ENCODE measurements around the gene PIAS4. TPM values are rescaled to one million over a fixed set of nuclear protein-coding genes. Genes with fewer than 3 reads are reported as not detected.
A peak's percentile ranks its signal among the peaks of the same experiment; 100 is the strongest.
"Not testable (repeated sequence)": the region's sequence is repeated elsewhere in the genome, so short reads cannot be mapped to it uniquely, and the experiment has no call there.

Gene PIAS4
- total RNA-seq, 1 experiment from 2014 or later, result 32.8 TPM

DNA sequence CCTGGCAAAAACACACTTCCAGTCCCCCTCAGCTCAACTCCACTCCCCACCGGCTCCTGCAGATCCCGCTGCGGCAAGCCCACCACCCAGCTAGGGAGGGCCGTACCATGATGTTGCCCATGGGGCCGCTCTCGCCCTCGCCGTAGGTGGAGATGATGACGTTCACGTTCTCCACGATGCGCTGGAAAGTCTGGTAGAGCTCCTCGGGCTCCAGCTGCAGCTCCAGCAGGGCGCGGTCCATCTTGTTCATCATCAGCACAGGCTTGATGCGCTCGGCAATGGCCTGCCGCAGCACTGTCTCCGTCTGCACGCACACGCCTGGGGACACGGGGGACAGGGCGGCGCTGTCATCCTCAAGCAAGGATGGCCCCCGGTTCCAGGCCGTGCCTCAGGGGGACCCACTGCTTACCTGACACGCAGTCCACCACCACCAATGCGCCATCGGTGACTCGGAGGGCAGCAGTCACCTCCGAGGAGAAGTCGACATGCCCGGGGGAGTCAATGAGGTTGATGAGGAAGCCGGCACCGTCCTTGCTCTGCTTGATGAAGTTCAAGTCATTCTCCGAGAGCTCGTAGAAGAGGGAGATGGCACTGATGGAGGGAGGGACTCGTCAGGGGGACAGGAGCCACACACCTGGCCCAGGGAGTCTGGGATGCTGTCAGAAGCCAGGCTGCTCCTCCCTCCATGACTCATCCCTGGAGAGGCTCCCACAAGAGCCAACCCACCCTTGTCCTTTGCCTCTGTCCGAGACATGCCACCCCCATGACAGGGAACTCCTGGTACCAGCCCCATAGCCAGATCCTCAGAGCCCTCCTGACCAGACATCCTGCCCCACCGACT, 24.6 kb upstream of the PIAS4 start:
- Histone ChIP-seq H3K27ac (no peak overlapping the region), H3K4me3 (no peak overlapping the region), H3K36me3 (peaks cover 70% of the 10 kb centered on the region), H3K4me1 (peaks cover 15% of the 10 kb centered on the region), H3K27me3 (no peaks in the 10 kb centered on the region), H3K9me3 (replicated peaks) (no peaks in the 10 kb centered on the region)
- peak in 1 of 2 experiments; percentile 35 for DNase-seq

GRCh38 chr19:3983542-3983914, 24.0 kb upstream of the PIAS4 start:
- no peak for DNase-seq

GRCh38 chr19:3983936-3984583, 23.5 kb upstream of the PIAS4 start:
- no peaks in the 10 kb centered on the region for H3K9me3 ChIP-seq (replicated peaks)
- H3K36me3 ChIP-seq, result peaks cover 59% of the 10 kb centered on the region
- peak overlapping the region; percentile 92 for H3K27ac ChIP-seq
- no peaks in the 10 kb centered on the region for H3K27me3 ChIP-seq
- H3K4me1 ChIP-seq, result peaks cover 15% of the 10 kb centered on the region
- DNase-seq, result no peak
- peak overlapping the region; percentile 99 for H3K4me3 ChIP-seq

More at GRCh38 chr19:3983542-3983914, 24.0 kb upstream of the PIAS4 start:
- Histone ChIP-seq H3K27me3 (no peaks in the 10 kb centered on the region), H3K4me1 (peaks cover 15% of the 10 kb centered on the region), H3K36me3 (peaks cover 64% of the 10 kb centered on the region), H3K4me3 (peak overlapping the region; percentile 99), H3K9me3 (replicated peaks) (no peaks in the 10 kb centered on the region), H3K27ac (no peak overlapping the region; the same call in 1 of the 2 replicates)

- Histone ChIP-seq H3K4me3 (peak overlapping the region; percentile 99), H3K27ac (peak overlapping the region; percentile 92), H3K27me3 (no peaks in the 10 kb centered on the region), H3K4me1 (peaks cover 15% of the 10 kb centered on the region), H3K9me3 (replicated peaks) (no peaks in the 10 kb centered on the region), H3K36me3 (peaks cover 54% of the 10 kb centered on the region)
- DNase-seq, result no peak
Measured at GRCh38 chr19:3984584-3984907, 23.0 kb upstream of the PIAS4 start.

DNA sequence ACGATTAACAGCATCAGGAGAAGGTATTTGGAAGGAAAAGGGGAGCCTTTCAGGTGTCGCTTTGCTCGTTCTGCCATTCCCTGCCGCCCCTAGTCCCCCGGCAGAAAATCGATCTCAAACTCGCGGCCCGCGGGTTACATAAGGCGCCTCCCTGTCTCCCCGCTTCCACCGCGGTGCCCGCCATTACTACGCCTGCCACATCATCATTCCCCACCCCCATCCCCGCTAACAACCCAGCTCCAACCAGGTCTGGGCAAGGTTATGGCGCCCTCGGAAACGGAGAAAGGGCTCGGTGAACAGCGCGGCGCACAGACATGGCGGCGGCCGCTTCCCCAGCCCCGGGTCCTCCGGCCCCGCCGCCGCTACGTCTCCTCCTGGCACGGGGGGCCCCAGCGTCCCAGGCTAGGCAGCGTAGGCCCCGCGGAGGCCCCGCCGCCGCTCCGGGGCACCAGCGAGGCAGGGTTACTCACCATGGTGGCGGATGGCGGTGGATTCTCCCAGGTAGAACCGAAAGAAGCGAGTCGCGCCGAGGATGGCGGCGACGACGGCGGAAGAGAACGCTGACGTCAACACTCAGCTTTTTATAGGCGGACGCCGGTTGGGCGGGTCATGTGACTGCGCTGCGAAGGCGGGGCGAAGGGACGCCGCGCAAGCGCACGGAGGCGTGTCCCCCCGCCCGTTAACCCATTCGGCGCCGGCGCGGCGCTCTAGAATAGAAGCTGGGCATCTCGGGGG, 22.5 kb upstream of the PIAS4 start, which contains the start of gene EEF2:
EEF2 (minus strand) TSS at position 556 of the 735 bp plus-strand sequence; CDS start at position 473, 83 bp downstream.
- no peaks in the 10 kb centered on the region for H3K27me3 ChIP-seq
- peak within 1 kb of the TSS; percentile 99 for H3K4me3 ChIP-seq
- peaks cover 48% of the 10 kb centered on the region for H3K36me3 ChIP-seq
- no peaks in the 10 kb centered on the region for H3K9me3 ChIP-seq (replicated peaks)
- H3K4me1 ChIP-seq, result peaks cover 15% of the 10 kb centered on the region
- peak within 1 kb of the TSS; percentile 92 for H3K27ac ChIP-seq
- DNase-seq, result peak; percentile 85 to 92

GRCh38 chr19:3985643-3986259, 21.8 kb upstream of the PIAS4 start:
- DNase-seq, result no peak
- H3K27ac ChIP-seq, result no peak overlapping the region

GRCh38 chr19:3986260-3987041, 21.1 kb upstream of the PIAS4 start:
- no peaks in the 10 kb centered on the region for H3K27me3 ChIP-seq
- H3K4me3 ChIP-seq, result peak overlapping the region; percentile 99
- H3K9me3 ChIP-seq (replicated peaks), result no peaks in the 10 kb centered on the region
- no peak overlapping the region for H3K27ac ChIP-seq
- H3K4me1 ChIP-seq, result peaks cover 15% of the 10 kb centered on the region
- DNase-seq, result peak; percentile 59 to 75
- peaks cover 35% of the 10 kb centered on the region for H3K36me3 ChIP-seq

More at GRCh38 chr19:3985643-3986259, 21.8 kb upstream of the PIAS4 start:
- Histone ChIP-seq H3K36me3 (peaks cover 42% of the 10 kb centered on the region), H3K27me3 (no peaks in the 10 kb centered on the region), H3K4me3 (peak overlapping the region; percentile 99), H3K9me3 (replicated peaks) (no peaks in the 10 kb centered on the region), H3K4me1 (peaks cover 15% of the 10 kb centered on the region)

DNA sequence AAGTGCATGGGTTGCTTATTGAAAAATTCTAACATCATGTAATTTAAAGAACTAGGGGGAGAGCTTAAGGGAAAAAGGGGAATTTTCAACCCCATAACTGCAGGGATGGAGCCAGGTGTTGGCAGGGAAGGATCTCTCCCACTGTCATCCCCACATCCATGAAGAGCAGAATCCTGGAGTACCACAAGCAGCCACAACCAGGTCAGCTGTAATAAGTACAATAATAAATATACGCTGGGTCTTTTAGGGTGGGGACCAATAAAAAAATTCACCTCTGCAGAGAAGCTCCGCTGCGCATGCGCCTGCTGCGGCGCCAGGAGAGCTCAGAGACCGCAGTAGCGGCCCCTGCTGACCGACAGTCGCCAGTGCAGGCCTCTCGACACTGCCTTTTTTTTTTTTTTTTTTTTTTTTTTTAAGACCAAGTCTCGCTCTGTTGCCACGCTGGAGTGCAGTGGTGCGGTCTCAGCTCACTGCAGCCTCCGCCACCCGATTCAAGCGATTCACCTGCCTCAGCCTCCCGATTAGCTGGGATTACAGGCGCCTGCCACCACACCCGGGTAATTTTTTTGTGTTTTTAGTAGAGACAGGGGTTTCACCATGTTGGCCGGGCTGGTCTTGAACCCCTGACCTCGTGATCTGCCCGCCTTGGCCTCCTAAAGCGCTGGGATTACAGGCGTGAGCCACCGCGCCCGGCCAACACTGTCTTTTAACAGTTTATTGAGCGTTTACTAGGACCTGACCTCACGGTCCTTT, 19.7 kb upstream of the PIAS4 start:
- no peaks in the 10 kb centered on the region for H3K27me3 ChIP-seq
- DNase-seq, result peak; percentile 83 to 88

GRCh38 chr19:3990815-3991117, 16.8 kb upstream of the PIAS4 start:
- Histone ChIP-seq H3K36me3 (no peaks in the 10 kb centered on the region), H3K9me3 (replicated peaks) (no peaks in the 10 kb centered on the region), H3K27me3 (no peaks in the 10 kb centered on the region), H3K4me1 (peaks cover 7% of the 10 kb centered on the region), H3K4me3 (no peak overlapping the region), H3K27ac (no peak overlapping the region)
- DNase-seq, result no peak

More for the DNA sequence above, 19.7 kb upstream of the PIAS4 start:
- Histone ChIP-seq H3K4me3 (no peak overlapping the region), H3K36me3 (peaks cover 21% of the 10 kb centered on the region), H3K27ac (no peak overlapping the region), H3K4me1 (peaks cover 14% of the 10 kb centered on the region), H3K9me3 (replicated peaks) (no peaks in the 10 kb centered on the region)

- no peak overlapping the region for H3K4me3 ChIP-seq
- peak in 1 of 2 experiments; percentile 42 for DNase-seq
Measured at GRCh38 chr19:3995607-3996006, 11.9 kb upstream of the PIAS4 start.

GRCh38 chr19:3998667-3999412, 8.7 kb upstream of the PIAS4 start:
- not testable (repeated sequence) for H3K27ac ChIP-seq, DNase-seq

More at GRCh38 chr19:3995607-3996006, 11.9 kb upstream of the PIAS4 start:
- Histone ChIP-seq H3K27ac (no peak overlapping the region), H3K4me1 (no peaks in the 10 kb centered on the region), H3K27me3 (no peaks in the 10 kb centered on the region), H3K36me3 (no peaks in the 10 kb centered on the region), H3K9me3 (replicated peaks) (no peaks in the 10 kb centered on the region)

DNA sequence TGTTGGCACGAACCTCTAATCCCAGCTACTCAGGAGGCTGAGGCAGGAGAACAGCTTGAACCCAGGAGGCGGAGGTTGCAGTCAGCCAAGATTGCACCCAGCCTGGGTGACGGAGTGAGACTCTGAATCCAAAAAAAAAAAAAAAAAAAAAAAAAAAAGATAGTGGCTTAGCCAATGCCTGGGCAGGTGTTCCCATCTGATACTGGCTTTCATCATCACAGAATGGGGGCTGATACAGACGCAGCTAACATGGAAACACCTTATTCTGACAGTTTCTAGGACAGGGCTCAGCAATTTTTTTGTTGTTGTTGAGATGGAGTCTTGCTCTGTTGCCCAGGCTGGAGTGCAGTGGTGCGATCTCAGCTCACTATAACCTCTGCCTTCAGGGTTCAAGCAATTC, 6.7 kb upstream of the PIAS4 start:
- not testable (repeated sequence) for H3K4me1 ChIP-seq; DNase-seq; H3K27me3 ChIP-seq; H3K36me3 ChIP-seq; H3K4me3 ChIP-seq; H3K27ac ChIP-seq; H3K9me3 ChIP-seq (replicated peaks)

More at GRCh38 chr19:3998667-3999412, 8.7 kb upstream of the PIAS4 start:
- not testable (repeated sequence) for H3K4me1 ChIP-seq; H3K36me3 ChIP-seq; H3K27me3 ChIP-seq; H3K4me3 ChIP-seq; H3K9me3 ChIP-seq (replicated peaks)

GRCh38 chr19:4005436-4005835, 2.1 kb upstream of the PIAS4 start:
- DNase-seq; H3K27ac ChIP-seq; H3K4me3 ChIP-seq; H3K27me3 ChIP-seq; H3K9me3 ChIP-seq (replicated peaks); H3K36me3 ChIP-seq: not testable (repeated sequence)
- H3K4me1 ChIP-seq, result peaks cover 19% of the 10 kb centered on the region
